Measurements from ENCODE around the gene MGAT5. TPM values are rescaled to one million over a fixed set of nuclear protein-coding genes. Genes with fewer than 3 reads are reported as not detected.

The MGAT5 gene
- total RNA-seq, 1 donor from 2014 or later, result 21.2 TPM

- H3K27ac Mint-ChIP-seq, result no peak overlapping the region
- no peaks in the 10 kb centered on the region for H3K9me3 ChIP-seq (ENCODE audit: low read depth)
- peaks cover 8% of the 10 kb centered on the region for H3K4me1 Mint-ChIP-seq
These were observed 199.6 kb downstream of the MGAT5 start for GRCh38 chr2:134453476-134453875.

GRCh38 chr2:134453973-134454372 lies 200.1 kb downstream of the MGAT5 start:
- no peak for DNase-seq (ENCODE audit: low spot score)
- Mint-ChIP-seq H3K27me3 (ENCODE audit: insufficient read depth, low read depth) (peaks cover 6% of the 10 kb centered on the region), H3K9me3 (no peaks in the 10 kb centered on the region), H3K4me3 (no peak overlapping the region), H3K27ac (no peak overlapping the region), H3K36me3 (no peaks in the 10 kb centered on the region), H3K4me1 (peaks cover 8% of the 10 kb centered on the region)
- no peaks in the 10 kb centered on the region for H3K27me3 ChIP-seq
- H4K20me1 ChIP-seq (ENCODE audit: low read depth), result no peaks in the 10 kb centered on the region
- no peak overlapping the region for H3K9ac ChIP-seq
- no peaks in the 10 kb centered on the region for H3F3A ChIP-seq (ENCODE audit: low read depth)
- H3K27ac ChIP-seq, result no peak overlapping the region
- no peaks in the 10 kb centered on the region for H3K9me3 ChIP-seq (ENCODE audit: low read depth)
- TF ChIP-seq EZH2 (IDR thresholded peaks at IDR 0.05) (no peak), CTCF (IDR thresholded peaks at IDR 0.05) (no peak), EZH2phosphoT487 (IDR thresholded peaks at IDR 0.05) (no peak)
- H3K4me3 ChIP-seq, result no peak overlapping the region
- H2AFZ ChIP-seq (replicated peaks), result no peak overlapping the region
- no peaks in the 10 kb centered on the region for H3K79me2 ChIP-seq (ENCODE audit: low read depth)
- no peaks in the 10 kb centered on the region for H3K4me1 ChIP-seq
- H3K4me2 ChIP-seq, result no peak overlapping the region
- no peaks in the 10 kb centered on the region for H3K36me3 ChIP-seq

More at GRCh38 chr2:134453476-134453875, 199.6 kb downstream of the MGAT5 start:
- Histone ChIP-seq H4K20me1 (ENCODE audit: low read depth) (no peaks in the 10 kb centered on the region), H3K4me3 (no peak overlapping the region), H3K4me1 (no peaks in the 10 kb centered on the region), H3K36me3 (no peaks in the 10 kb centered on the region), H3K27me3 (no peaks in the 10 kb centered on the region), H3K79me2 (ENCODE audit: low read depth) (no peaks in the 10 kb centered on the region), H2AFZ (replicated peaks) (no peak overlapping the region), H3K27ac (no peak overlapping the region), H3K4me2 (no peak overlapping the region), H3F3A (ENCODE audit: low read depth) (no peaks in the 10 kb centered on the region), H3K9ac (no peak overlapping the region)
- Mint-ChIP-seq H3K4me3 (no peak overlapping the region), H3K9me3 (no peaks in the 10 kb centered on the region), H3K36me3 (no peaks in the 10 kb centered on the region), H3K27me3 (ENCODE audit: insufficient read depth, low read depth) (peaks cover 6% of the 10 kb centered on the region)
- no peak for DNase-seq (ENCODE audit: low spot score)
- no peak for TF ChIP-seq EZH2 (IDR thresholded peaks at IDR 0.05)
- TF ChIP-seq EZH2phosphoT487 (IDR thresholded peaks at IDR 0.05), result no peak
- no peak for TF ChIP-seq CTCF (IDR thresholded peaks at IDR 0.05)

GRCh38 chr2:134454426-134454825 lies 200.6 kb downstream of the MGAT5 start:
- no peaks in the 10 kb centered on the region for H3K36me3 Mint-ChIP-seq
- Histone ChIP-seq H3K4me1 (no peaks in the 10 kb centered on the region), H4K20me1 (ENCODE audit: low read depth) (no peaks in the 10 kb centered on the region), H3K27me3 (no peaks in the 10 kb centered on the region), H3K9ac (no peak overlapping the region), H3K79me2 (ENCODE audit: low read depth) (no peaks in the 10 kb centered on the region), H3F3A (ENCODE audit: low read depth) (no peaks in the 10 kb centered on the region), H2AFZ (replicated peaks) (no peak overlapping the region), H3K4me2 (no peak overlapping the region), H3K36me3 (no peaks in the 10 kb centered on the region), H3K27ac (no peak overlapping the region), H3K9me3 (ENCODE audit: low read depth) (no peaks in the 10 kb centered on the region), H3K4me3 (no peak overlapping the region)
- no peaks in the 10 kb centered on the region for H3K9me3 Mint-ChIP-seq
- no peak overlapping the region for H3K4me3 Mint-ChIP-seq
- no peak overlapping the region for H3K27ac Mint-ChIP-seq
- peaks cover 6% of the 10 kb centered on the region for H3K27me3 Mint-ChIP-seq (ENCODE audit: insufficient read depth, low read depth)
- TF ChIP-seq EZH2phosphoT487 (IDR thresholded peaks at IDR 0.05) (no peak), CTCF (IDR thresholded peaks at IDR 0.05) (no peak), EZH2 (IDR thresholded peaks at IDR 0.05) (no peak)
- DNase-seq (ENCODE audit: low spot score), result no peak
- peaks cover 8% of the 10 kb centered on the region for H3K4me1 Mint-ChIP-seq
